ENCODE results near the gene PHLDA2. TPM values are rescaled to one million over a fixed set of nuclear protein-coding genes. Genes with fewer than 3 reads are reported as not detected.

PHLDA2 gene
- polyA plus RNA-seq (2012; ENCODE audit: insufficient read depth, insufficient read length, low read depth) = not detected

GRCh38 chr11:2928605-2929530, at the start of gene PHLDA2:
Gene PHLDA2 (minus strand): TSS chr11:2929420. CDS start chr11:2929364, 56 bp downstream.
- no peak for DNase-seq
- peaks cover 2% of the 10 kb centered on the region; the same call in 1 of the 2 replicates for H3K4me1 ChIP-seq
- H3K4me3 ChIP-seq (ENCODE audit: low read depth, low read length) = no peak within 1 kb of the TSS
- H3K27me3 ChIP-seq = peaks cover 30% of the 10 kb centered on the region
- no peak for TF ChIP-seq CTCF (IDR thresholded peaks at IDR 0.05; ENCODE audit: low read depth, low read length)
- no peaks in the 10 kb centered on the region for H3K36me3 ChIP-seq
- no peaks in the 10 kb centered on the region for H3K9me3 ChIP-seq

- Histone ChIP-seq H3K4me3 (ENCODE audit: low read depth, low read length) (no peak overlapping the region), H3K4me1 (no peaks in the 10 kb centered on the region), H3K27me3 (no peaks in the 10 kb centered on the region), H3K9me3 (no peaks in the 10 kb centered on the region), H3K36me3 (peaks cover 15% of the 10 kb centered on the region)
- no peak for TF ChIP-seq CTCF (IDR thresholded peaks at IDR 0.05; ENCODE audit: low read depth, low read length)
- DNase-seq = no peak
Measured at GRCh38 chr11:2977113-2977512, 47.9 kb upstream of the PHLDA2 start.

GRCh38 chr11:2976294-2977063, 47.3 kb upstream of the PHLDA2 start:
- Histone ChIP-seq H3K4me1 (no peaks in the 10 kb centered on the region), H3K36me3 (peaks cover 15% of the 10 kb centered on the region), H3K4me3 (ENCODE audit: low read depth, low read length) (no peak overlapping the region), H3K27me3 (no peaks in the 10 kb centered on the region), H3K9me3 (no peaks in the 10 kb centered on the region)
- DNase-seq = no peak
- TF ChIP-seq CTCF (IDR thresholded peaks at IDR 0.05; ENCODE audit: low read depth, low read length) = no peak

- Histone ChIP-seq H3K4me3 (ENCODE audit: low read depth, low read length) (no peak overlapping the region), H3K36me3 (peaks cover 15% of the 10 kb centered on the region), H3K27me3 (no peaks in the 10 kb centered on the region), H3K4me1 (no peaks in the 10 kb centered on the region), H3K9me3 (no peaks in the 10 kb centered on the region)
- peak; percentile 46 for TF ChIP-seq CTCF (IDR thresholded peaks at IDR 0.05; ENCODE audit: low read depth, low read length)
- DNase-seq = peak; percentile 28
Measured at GRCh38 chr11:2975594-2975993, 46.4 kb upstream of the PHLDA2 start.

GRCh38 chr11:2974272-2974671, 45.1 kb upstream of the PHLDA2 start:
- Histone ChIP-seq H3K4me1 (no peaks in the 10 kb centered on the region), H3K9me3 (no peaks in the 10 kb centered on the region), H3K4me3 (ENCODE audit: low read depth, low read length) (no peak overlapping the region), H3K36me3 (peaks cover 25% of the 10 kb centered on the region), H3K27me3 (no peaks in the 10 kb centered on the region)
- DNase-seq = no peak
- no peak for TF ChIP-seq CTCF (IDR thresholded peaks at IDR 0.05; ENCODE audit: low read depth, low read length)
